ENCODE measurements around the gene COX19. TPM values are rescaled to one million over a fixed set of nuclear protein-coding genes. Genes with fewer than 3 reads are reported as not detected.

Gene COX19
- polyA plus RNA-seq, 1 donor = 33.5 TPM

DNA sequence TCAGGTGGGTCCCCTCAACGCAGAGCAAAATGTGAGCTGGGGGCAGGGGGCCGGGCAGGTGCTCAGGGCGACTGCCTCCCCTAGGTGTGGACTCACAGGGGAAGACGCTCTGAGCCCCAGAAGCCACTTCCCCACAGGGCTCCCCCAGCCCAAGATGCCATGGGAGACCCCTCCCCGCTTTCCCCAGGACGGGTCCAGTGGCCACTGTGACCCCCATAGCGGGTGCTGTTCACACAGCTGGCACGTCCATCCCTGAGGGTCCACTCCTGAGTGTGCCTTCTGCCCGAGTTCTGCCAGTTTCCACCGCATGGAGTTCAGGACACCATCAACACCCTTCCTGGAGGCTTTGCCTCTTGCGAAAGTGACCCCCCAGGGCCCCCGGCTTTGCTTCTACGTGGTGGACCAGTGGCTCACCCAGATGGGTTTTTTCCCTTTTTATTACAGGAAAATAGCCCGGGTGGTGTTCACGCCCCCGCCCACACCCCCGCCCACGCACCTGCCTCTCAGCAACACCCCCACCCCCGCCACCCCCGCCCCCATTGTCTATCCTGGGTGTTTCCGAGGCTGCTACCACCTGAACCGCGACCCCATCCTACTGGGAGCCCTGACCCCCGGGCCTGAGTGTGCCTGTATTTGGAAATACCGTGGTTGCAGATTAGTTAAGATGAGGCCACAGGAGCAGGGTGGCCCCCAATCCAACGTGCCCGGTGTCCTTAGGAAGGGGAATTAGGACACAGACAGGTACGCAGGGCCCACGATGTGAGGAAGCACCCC, 52.8 kb downstream of the COX19 start:
- Histone ChIP-seq H3K4me1 (ENCODE audit: control insufficient read depth, insufficient read depth, low read length) (peaks cover 66% of the 10 kb centered on the region), H3K27ac (ENCODE audit: low read length) (peak overlapping the region; percentile 77), H3K4me3 (ENCODE audit: low read length) (no peak overlapping the region), H3K27me3 (ENCODE audit: control insufficient read depth, insufficient read depth, low read length) (no peaks in the 10 kb centered on the region), H3K9me3 (ENCODE audit: control insufficient read depth, low read depth, low read length) (peaks cover 5% of the 10 kb centered on the region), H3K36me3 (ENCODE audit: control insufficient read depth, insufficient read depth, low read length) (peaks cover 14% of the 10 kb centered on the region)
- no CpG with 5 or more reads among the region's 29 CpGs for WGBS (ENCODE audit: insufficient coverage, low lambda C conversion rate)
- DNase-seq = no peak

DNA sequence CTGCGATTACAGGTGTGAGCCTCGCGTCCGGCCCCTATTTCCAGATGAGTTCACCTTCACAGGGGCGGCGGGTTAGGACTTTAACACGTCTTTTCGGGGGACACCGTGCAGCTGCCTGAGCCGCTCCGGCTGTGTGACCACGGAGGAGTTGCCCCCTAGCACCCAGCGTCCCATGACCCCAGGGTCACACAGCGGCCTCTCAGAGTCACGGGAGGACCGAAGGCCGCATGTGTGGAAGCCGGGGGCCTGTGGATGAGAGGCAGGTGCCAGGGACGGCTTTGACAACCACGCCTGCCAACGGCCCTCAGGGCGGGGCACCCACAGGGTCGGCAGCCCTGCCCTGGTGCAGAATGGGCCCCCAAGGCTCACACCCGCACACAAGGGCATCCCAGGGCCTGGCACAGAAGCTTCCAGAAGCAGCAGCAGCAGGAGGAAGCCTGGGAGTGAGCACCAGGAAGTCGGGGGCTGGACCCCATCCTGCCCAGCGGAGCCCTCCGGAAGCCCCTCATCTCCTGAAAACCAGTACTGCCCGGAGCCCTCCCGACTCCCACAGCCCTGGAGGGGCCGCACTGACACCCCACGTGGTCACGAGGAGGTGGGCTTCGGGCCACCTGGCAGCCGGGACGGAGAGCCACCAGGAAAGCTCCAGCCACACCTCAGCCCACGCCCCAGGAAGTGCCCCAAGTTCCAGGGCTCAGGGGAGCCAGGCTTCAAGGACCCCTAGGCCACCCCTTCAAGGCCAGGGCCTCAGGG, 53.6 kb downstream of the COX19 start:
- Histone ChIP-seq H3K27me3 (ENCODE audit: control insufficient read depth, insufficient read depth, low read length) (no peaks in the 10 kb centered on the region), H3K9me3 (ENCODE audit: control insufficient read depth, low read depth, low read length) (peaks cover 5% of the 10 kb centered on the region), H3K36me3 (ENCODE audit: control insufficient read depth, insufficient read depth, low read length) (peaks cover 14% of the 10 kb centered on the region), H3K27ac (ENCODE audit: low read length) (no peak overlapping the region), H3K4me1 (ENCODE audit: control insufficient read depth, insufficient read depth, low read length) (peaks cover 59% of the 10 kb centered on the region), H3K4me3 (ENCODE audit: low read length) (no peak overlapping the region)
- WGBS (ENCODE audit: insufficient coverage, low lambda C conversion rate) = no CpG with 5 or more reads among the region's 36 CpGs
- DNase-seq = peak in 1 of 2 donors; percentile 34

- Histone ChIP-seq H3K4me1 (ENCODE audit: control insufficient read depth, insufficient read depth, low read length) (peaks cover 52% of the 10 kb centered on the region), H3K27ac (ENCODE audit: low read length) (no peak overlapping the region)
Measured at GRCh38 chr7:921071-921461, 54.3 kb downstream of the COX19 start.

GRCh38 chr7:920351-921070, 54.8 kb downstream of the COX19 start:
- H3K4me1 ChIP-seq (ENCODE audit: control insufficient read depth, insufficient read depth, low read length) = peaks cover 46% of the 10 kb centered on the region
- peaks cover 14% of the 10 kb centered on the region for H3K36me3 ChIP-seq (ENCODE audit: control insufficient read depth, insufficient read depth, low read length)
- no CpG with 5 or more reads among the region's 40 CpGs for WGBS (ENCODE audit: insufficient coverage, low lambda C conversion rate)
- no peak overlapping the region for H3K4me3 ChIP-seq (ENCODE audit: low read length)
- H3K27me3 ChIP-seq (ENCODE audit: control insufficient read depth, insufficient read depth, low read length) = no peaks in the 10 kb centered on the region
- peaks cover 3% of the 10 kb centered on the region for H3K9me3 ChIP-seq (ENCODE audit: control insufficient read depth, low read depth, low read length)
- no peak for DNase-seq
- no peak overlapping the region for H3K27ac ChIP-seq (ENCODE audit: low read length)

More at GRCh38 chr7:921071-921461, 54.3 kb downstream of the COX19 start:
- WGBS (ENCODE audit: insufficient coverage, low lambda C conversion rate) = no CpG with 5 or more reads among the region's 15 CpGs
- no peak for DNase-seq
- Histone ChIP-seq H3K27me3 (ENCODE audit: control insufficient read depth, insufficient read depth, low read length) (no peaks in the 10 kb centered on the region), H3K36me3 (ENCODE audit: control insufficient read depth, insufficient read depth, low read length) (peaks cover 14% of the 10 kb centered on the region), H3K4me3 (ENCODE audit: low read length) (no peak overlapping the region), H3K9me3 (ENCODE audit: control insufficient read depth, low read depth, low read length) (peaks cover 5% of the 10 kb centered on the region)

- Histone ChIP-seq H3K4me1 (ENCODE audit: control insufficient read depth, insufficient read depth, low read length) (peaks cover 46% of the 10 kb centered on the region), H3K27ac (ENCODE audit: low read length) (no peak overlapping the region), H3K27me3 (ENCODE audit: control insufficient read depth, insufficient read depth, low read length) (no peaks in the 10 kb centered on the region), H3K36me3 (ENCODE audit: control insufficient read depth, insufficient read depth, low read length) (peaks cover 14% of the 10 kb centered on the region), H3K4me3 (ENCODE audit: low read length) (no peak overlapping the region), H3K9me3 (ENCODE audit: control insufficient read depth, low read depth, low read length) (no peaks in the 10 kb centered on the region)
- no CpG with 5 or more reads among the region's 26 CpGs for WGBS (ENCODE audit: insufficient coverage, low lambda C conversion rate)
- no peak for DNase-seq
Measured at GRCh38 chr7:919924-920341, 55.4 kb downstream of the COX19 start.

GRCh38 chr7:919114-919442, 56.3 kb downstream of the COX19 start:
- WGBS (ENCODE audit: insufficient coverage, low lambda C conversion rate) = no CpG with 5 or more reads among the region's 13 CpGs
- peaks cover 48% of the 10 kb centered on the region for H3K4me1 ChIP-seq (ENCODE audit: control insufficient read depth, insufficient read depth, low read length)
- no peak overlapping the region for H3K4me3 ChIP-seq (ENCODE audit: low read length)

GRCh38 chr7:918441-919113, 56.8 kb downstream of the COX19 start:
- Histone ChIP-seq H3K27ac (ENCODE audit: low read length) (no peak overlapping the region), H3K36me3 (ENCODE audit: control insufficient read depth, insufficient read depth, low read length) (peaks cover 14% of the 10 kb centered on the region), H3K4me3 (ENCODE audit: low read length) (no peak overlapping the region), H3K9me3 (ENCODE audit: control insufficient read depth, low read depth, low read length) (no peaks in the 10 kb centered on the region), H3K4me1 (ENCODE audit: control insufficient read depth, insufficient read depth, low read length) (peaks cover 49% of the 10 kb centered on the region), H3K27me3 (ENCODE audit: control insufficient read depth, insufficient read depth, low read length) (no peaks in the 10 kb centered on the region)
- whole genome bisulfite sequencing (ENCODE audit: insufficient coverage, low lambda C conversion rate) = no CpG with 5 or more reads among the region's 21 CpGs
- DNase-seq = no peak

More at GRCh38 chr7:919114-919442, 56.3 kb downstream of the COX19 start:
- DNase-seq = no peak
- Histone ChIP-seq H3K27me3 (ENCODE audit: control insufficient read depth, insufficient read depth, low read length) (no peaks in the 10 kb centered on the region), H3K27ac (ENCODE audit: low read length) (no peak overlapping the region), H3K9me3 (ENCODE audit: control insufficient read depth, low read depth, low read length) (no peaks in the 10 kb centered on the region), H3K36me3 (ENCODE audit: control insufficient read depth, insufficient read depth, low read length) (peaks cover 14% of the 10 kb centered on the region)

DNA sequence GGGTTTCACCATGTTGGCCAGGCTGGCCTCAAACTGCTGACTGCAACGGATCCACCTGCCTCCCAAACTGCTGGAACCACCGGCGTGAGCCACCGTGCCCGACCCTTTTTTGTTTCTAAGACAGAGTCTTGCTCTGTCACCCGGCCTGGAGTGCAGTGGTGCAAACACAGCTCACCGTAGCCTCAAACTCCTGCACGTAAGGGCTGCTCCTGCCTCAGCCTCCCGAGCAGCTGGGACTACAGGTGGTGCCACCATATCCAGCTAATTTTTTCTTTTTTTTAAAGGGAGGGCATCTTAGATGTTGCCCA, 57.3 kb downstream of the COX19 start:
- Histone ChIP-seq H3K9me3 (ENCODE audit: control insufficient read depth, low read depth, low read length) (no peaks in the 10 kb centered on the region), H3K27ac (ENCODE audit: low read length) (no peak overlapping the region), H3K27me3 (ENCODE audit: control insufficient read depth, insufficient read depth, low read length) (no peaks in the 10 kb centered on the region), H3K4me3 (ENCODE audit: low read length) (no peak overlapping the region), H3K36me3 (ENCODE audit: control insufficient read depth, insufficient read depth, low read length) (peaks cover 14% of the 10 kb centered on the region), H3K4me1 (ENCODE audit: control insufficient read depth, insufficient read depth, low read length) (peaks cover 47% of the 10 kb centered on the region)
- DNase-seq = no peak
- WGBS (ENCODE audit: insufficient coverage, low lambda C conversion rate) = no CpG with 5 or more reads among the region's 9 CpGs

DNA sequence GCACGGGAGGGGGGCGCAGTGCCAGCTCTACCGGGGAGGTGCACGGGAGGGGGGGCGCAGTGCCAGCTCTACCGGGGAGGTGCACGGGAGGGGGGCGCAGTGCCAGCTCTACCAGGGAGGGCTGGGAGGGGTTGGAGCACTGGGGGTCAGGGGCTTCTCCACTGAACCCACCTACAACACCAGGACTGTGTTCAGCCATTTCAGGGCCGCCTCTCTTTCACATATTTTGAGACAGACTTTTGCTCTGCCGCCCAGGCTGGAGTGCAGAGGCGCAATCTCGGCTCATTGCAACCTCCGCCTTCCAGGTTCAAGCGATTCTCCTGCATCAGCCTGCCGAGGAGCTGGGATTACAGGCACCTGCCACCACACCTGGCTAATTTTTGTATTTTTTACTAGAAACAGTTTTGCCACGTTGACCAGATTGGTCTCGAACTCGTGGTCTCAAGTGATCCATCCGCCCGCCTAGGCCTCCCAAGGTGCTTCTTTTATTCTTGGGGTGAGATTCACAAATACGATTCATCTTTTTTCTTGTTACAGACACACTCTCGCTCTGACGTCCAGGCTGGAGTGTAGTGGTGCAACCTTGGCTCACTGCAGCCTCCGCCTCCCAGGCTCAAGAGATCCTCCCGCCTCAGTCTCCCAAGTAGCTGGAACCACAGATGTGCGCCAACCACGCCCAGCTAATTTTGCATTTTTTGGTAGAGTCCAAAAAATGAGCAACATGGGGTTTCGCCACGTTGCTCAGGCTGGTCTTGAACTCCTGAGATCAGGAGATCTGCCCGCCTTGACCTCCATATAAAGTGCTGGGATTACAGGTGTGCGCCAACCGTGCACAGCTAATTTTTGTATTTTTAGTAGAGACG, 57.9 kb downstream of the COX19 start:
- Histone ChIP-seq H3K27me3 (ENCODE audit: control insufficient read depth, insufficient read depth, low read length) (no peaks in the 10 kb centered on the region), H3K4me3 (ENCODE audit: low read length) (no peak overlapping the region), H3K4me1 (ENCODE audit: control insufficient read depth, insufficient read depth, low read length) (peaks cover 41% of the 10 kb centered on the region), H3K27ac (ENCODE audit: low read length) (no peak overlapping the region), H3K9me3 (ENCODE audit: control insufficient read depth, low read depth, low read length) (no peaks in the 10 kb centered on the region), H3K36me3 (ENCODE audit: control insufficient read depth, insufficient read depth, low read length) (peaks cover 12% of the 10 kb centered on the region)
- 83% methylated on average over 2 of the region's 33 CpGs for WGBS (ENCODE audit: insufficient coverage, low lambda C conversion rate)
- DNase-seq = no peak
